IPS-15b (cell line): ENCODE measurements around the gene TWSG1.
"Not testable (repeated sequence)": the region's sequence is repeated elsewhere in the genome, so short reads cannot be mapped to it uniquely, and the experiment has no call there.

Source experiments
- H3K27me3 ChIP-seq: one replicate; pipeline ENCODE4 v1.6.1; 2013; ENCODE audit warnings: low read length; ENCODE audit not compliant: control insufficient read depth, insufficient read depth
- H3K36me3 ChIP-seq: one replicate; pipeline ENCODE4 v1.6.1; 2013; ENCODE audit warnings: low read length; ENCODE audit not compliant: control insufficient read depth, insufficient read depth
- H3K4me1 ChIP-seq: one replicate; pipeline ENCODE4 v1.6.1; 2013; ENCODE audit warnings: mild to moderate bottlenecking, low read length; ENCODE audit not compliant: control insufficient read depth, insufficient read depth
- H3K4me3 ChIP-seq: one replicate; pipeline ENCODE4 v1.5.1; 2013; ENCODE audit warnings: low read depth, low read length
- H3K9ac ChIP-seq: one replicate; pipeline ENCODE4 v1.6.1; 2013; ENCODE audit warnings: low read depth, mild to moderate bottlenecking, low read length
- H3K9me3 ChIP-seq: one replicate; pipeline ENCODE4 v1.6.1; 2013; ENCODE audit warnings: mild to moderate bottlenecking, low read length; ENCODE audit not compliant: control insufficient read depth, insufficient read depth

The TWSG1 gene

DNA sequence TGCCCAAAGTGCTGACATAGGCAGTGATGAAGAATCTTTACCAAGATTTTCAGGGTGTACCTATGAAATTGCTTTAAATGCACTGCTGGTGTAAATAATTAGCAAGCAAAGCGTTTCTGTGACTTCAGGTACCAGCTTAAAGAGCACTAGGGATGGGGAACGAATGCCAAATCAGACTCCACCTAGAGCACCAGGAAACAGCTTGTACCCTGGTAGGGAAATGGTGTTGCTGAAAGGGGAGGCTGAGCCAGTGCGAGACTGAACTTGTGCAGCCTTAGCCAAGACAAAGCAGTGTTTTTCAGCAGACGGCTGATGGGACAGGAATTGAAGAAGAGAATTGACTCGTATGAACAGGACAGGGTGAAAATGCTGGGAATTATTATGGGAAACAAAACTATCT, 65.6 kb downstream of the TWSG1 start:
- no peak overlapping the region for H3K4me3 ChIP-seq
- no peaks in the 10 kb centered on the region for H3K36me3 ChIP-seq
- no peaks in the 10 kb centered on the region for H3K4me1 ChIP-seq
- no peaks in the 10 kb centered on the region for H3K9me3 ChIP-seq
- H3K27me3 ChIP-seq: no peaks in the 10 kb centered on the region
- H3K9ac ChIP-seq: no peak overlapping the region

DNA sequence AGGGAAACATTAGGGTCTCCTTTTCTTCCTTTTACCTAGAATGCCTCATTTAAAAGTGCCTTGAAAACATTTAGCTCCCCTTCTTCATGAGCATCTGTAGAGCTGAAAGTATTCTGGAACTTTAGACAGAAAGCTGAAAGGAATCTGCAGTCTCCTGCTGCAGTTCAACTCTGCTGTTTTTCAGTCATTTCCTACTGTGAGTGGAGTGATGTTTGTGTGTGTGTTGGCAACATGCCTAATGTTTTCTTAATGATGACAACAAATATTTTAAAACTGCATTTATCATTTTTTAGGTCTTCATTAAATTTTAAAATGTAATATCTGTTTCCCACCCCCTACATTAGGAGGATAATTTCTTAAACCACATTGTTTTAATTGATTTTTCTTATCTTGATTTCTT, 66.6 kb downstream of the TWSG1 start:
- no peaks in the 10 kb centered on the region for H3K4me1 ChIP-seq
- no peak overlapping the region for H3K4me3 ChIP-seq
- H3K9ac ChIP-seq: no peak overlapping the region

DNA sequence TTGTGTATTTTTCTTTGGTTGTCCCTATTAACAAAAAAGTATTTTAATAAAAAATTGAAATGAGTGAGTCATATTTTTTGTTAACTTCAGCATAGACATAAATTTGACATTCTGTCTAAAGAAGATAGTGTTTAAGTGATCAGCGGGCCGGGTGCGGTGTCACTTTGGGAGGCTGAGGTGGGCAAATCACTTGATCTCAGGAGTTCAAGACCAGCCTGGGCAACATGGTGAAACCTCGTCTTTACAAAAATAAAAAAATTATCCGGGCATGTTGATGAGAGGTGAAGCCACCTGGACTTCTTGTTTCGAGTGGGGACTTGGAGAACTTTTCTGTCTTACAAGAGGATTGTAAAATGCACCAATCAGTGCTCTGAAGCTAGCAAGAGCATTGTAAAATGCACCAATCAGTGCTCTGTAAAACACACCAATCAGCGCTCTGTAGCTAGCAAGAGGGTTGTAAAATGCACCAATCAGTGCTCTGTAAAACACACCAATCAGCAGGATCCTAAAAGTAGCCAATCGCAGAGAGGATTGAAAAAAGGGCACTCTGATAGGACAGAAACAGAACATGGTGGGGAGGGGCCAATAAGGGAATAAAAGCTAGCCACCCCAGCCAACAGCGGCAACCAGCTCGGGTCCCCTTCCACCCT, 67.9 kb downstream of the TWSG1 start:
- H3K9me3 ChIP-seq, H3K27me3 ChIP-seq, H3K9ac ChIP-seq, H3K36me3 ChIP-seq, H3K4me3 ChIP-seq, H3K4me1 ChIP-seq: not testable (repeated sequence)

More for the DNA sequence above, 66.6 kb downstream of the TWSG1 start:
- Histone ChIP-seq H3K36me3 (no peaks in the 10 kb centered on the region), H3K9me3 (no peaks in the 10 kb centered on the region), H3K27me3 (no peaks in the 10 kb centered on the region)

DNA sequence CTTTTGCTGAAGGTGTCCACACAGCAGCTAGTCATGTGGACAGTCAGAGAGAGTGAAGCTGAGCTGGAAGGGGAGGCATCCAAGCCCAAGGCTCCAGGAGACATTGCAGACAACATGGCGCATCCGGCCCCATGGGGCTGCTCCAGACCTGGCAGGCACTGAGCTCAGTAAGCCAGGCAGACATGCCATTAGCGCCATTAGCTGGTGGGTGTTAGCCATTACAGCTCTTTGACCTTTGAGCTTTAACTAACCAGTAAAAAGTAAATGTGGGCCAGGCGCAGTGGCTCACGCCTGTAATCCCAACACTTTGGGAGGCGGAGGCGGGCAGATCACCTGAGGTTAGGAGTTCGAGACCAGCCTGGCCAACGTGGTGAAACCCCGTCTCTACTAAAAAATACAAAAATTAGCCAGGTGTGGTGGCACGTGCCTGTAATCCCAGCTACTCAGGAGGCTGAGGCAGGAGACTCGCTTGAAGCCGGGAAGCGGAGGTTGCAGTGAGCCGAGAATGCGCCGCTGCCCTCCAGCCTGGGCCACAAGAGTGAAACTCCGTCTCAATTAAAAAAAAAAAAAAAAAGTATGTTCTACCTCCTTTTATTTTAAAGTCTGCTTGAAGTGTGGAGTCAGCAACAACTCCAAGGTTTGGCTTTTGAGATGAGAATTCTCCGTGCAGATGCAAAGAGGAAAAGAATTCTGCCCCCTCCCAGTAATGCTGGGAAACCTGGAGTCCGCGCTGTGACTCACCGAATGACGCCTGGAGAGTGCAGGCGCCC, 69.4 kb downstream of the TWSG1 start:
- H3K4me3 ChIP-seq: no peak overlapping the region
- H3K9ac ChIP-seq: no peak overlapping the region
- H3K27me3 ChIP-seq: no peaks in the 10 kb centered on the region
- H3K4me1 ChIP-seq: no peaks in the 10 kb centered on the region
- H3K9me3 ChIP-seq: no peaks in the 10 kb centered on the region
- H3K36me3 ChIP-seq: no peaks in the 10 kb centered on the region

DNA sequence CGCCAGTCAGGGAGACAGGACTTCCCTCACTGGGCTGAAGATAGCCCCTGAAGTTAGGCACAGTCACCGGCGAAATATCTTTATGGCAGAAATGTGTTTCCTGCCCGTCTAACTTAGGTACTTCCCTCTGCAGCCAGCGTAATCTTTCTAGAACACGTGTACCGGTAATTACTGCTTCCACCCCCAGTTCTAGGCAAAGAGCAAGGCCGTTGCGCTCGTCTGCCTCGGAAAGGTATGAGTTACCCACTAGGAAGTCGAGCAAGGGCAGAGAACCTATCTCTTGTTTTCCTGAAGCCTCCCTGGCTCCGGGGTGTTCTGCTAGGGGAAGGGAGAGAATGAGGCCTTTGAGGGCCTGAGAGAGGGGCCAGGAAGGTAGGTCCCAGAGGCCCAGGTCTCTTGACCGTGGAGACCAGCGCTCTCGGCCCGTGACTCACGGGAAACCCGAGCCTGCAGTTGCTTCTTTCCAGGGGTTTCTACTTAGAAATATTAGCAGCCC, 70.0 kb downstream of the TWSG1 start:
- no peaks in the 10 kb centered on the region for H3K27me3 ChIP-seq
- H3K36me3 ChIP-seq: no peaks in the 10 kb centered on the region
- no peak overlapping the region for H3K4me3 ChIP-seq
- H3K9me3 ChIP-seq: no peaks in the 10 kb centered on the region
- no peaks in the 10 kb centered on the region for H3K4me1 ChIP-seq
- no peak overlapping the region for H3K9ac ChIP-seq

DNA sequence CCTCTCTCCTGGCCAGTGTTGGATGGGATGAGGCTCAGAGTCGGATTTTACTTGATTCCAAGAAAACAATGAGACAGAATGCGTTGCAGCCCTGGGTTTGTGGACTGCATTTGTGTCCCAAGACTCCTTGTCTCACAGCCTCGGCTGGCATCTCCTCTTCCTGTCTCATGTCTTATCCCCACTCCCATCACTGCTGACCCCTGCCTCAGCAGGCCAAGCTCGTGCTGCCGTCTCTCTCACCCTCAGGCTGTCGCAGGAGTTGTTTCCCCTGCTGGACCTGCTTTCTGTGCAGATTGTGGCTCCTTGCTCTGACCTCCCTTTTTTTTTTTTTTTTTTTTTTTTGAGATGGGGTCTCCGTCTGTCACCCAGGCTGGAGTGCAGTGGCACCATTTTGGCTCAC, 70.6 kb downstream of the TWSG1 start:
- no peaks in the 10 kb centered on the region for H3K36me3 ChIP-seq
- no peak overlapping the region for H3K9ac ChIP-seq
- H3K4me3 ChIP-seq: no peak overlapping the region

DNA sequence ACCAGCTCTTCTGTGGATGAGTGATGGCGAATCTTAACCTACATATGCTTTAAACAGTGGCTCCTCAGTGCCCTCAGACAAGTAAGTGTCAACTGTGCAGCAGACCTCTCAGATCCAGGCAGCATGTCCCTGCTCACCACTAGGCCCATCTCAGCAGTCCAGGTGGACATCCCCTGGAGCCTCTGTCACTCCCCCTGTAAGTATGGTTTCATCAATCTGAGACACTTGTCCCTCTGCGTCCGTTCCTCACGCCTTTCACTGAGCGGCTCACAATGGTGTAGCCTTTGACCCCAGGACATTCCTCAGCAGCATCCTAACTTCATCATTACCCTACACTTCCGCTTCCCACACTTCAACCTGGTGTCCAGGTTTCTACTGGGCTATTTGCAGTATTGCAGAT, 71.4 kb downstream of the TWSG1 start:
- Histone ChIP-seq H3K4me3 (no peak overlapping the region), H3K36me3 (no peaks in the 10 kb centered on the region), H3K9ac (no peak overlapping the region), H3K27me3 (no peaks in the 10 kb centered on the region), H3K9me3 (peaks cover 4% of the 10 kb centered on the region), H3K4me1 (no peaks in the 10 kb centered on the region)

More for the DNA sequence above, 70.6 kb downstream of the TWSG1 start:
- H3K9me3 ChIP-seq: no peaks in the 10 kb centered on the region
- no peaks in the 10 kb centered on the region for H3K4me1 ChIP-seq
- H3K27me3 ChIP-seq: no peaks in the 10 kb centered on the region

DNA sequence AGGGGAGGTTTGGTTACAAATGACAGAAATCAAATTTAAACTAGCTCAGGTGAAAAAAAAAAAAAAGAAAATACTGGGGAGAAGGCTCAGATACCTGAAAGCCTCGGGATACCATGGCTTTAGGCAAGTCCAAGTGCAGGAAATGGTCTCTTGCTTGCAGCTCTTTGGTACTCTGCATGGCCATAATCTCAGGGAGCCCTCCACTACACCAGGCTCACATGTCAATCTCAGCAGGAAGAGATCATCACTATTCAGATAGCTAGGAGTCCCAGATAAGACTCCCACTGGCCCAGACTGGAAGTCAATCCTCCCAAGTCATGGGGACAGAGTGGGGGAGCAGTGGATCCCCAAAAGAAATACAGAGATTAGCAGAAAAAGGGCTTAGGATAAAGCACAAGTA, 75.9 kb downstream of the TWSG1 start:
- peaks cover 4% of the 10 kb centered on the region for H3K9me3 ChIP-seq
- no peaks in the 10 kb centered on the region for H3K36me3 ChIP-seq
- no peaks in the 10 kb centered on the region for H3K4me1 ChIP-seq
- H3K9ac ChIP-seq: no peak overlapping the region
- no peak overlapping the region for H3K4me3 ChIP-seq
- no peaks in the 10 kb centered on the region for H3K27me3 ChIP-seq

DNA sequence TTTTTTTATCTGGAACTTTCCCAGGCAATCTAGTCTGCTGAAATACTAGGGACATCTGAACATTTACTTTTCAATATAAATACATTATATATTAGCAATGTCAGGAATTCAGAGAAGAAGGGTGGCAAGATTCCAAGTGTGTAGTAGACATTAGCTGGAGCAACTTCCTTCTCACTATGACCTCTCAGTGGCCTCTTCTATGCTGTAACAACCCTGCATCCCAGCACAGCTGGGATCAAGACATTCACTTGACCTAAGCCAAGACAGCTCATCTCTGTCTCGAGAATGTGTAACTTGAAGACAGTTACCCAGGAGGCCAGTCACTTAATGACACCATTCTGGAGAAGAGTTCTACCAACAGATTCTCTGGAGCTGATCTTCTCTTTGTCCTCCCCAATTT, 79.0 kb downstream of the TWSG1 start:
- Histone ChIP-seq H3K9me3 (peaks cover 4% of the 10 kb centered on the region), H3K9ac (no peak overlapping the region), H3K4me3 (no peak overlapping the region), H3K27me3 (no peaks in the 10 kb centered on the region), H3K4me1 (no peaks in the 10 kb centered on the region), H3K36me3 (no peaks in the 10 kb centered on the region)

DNA sequence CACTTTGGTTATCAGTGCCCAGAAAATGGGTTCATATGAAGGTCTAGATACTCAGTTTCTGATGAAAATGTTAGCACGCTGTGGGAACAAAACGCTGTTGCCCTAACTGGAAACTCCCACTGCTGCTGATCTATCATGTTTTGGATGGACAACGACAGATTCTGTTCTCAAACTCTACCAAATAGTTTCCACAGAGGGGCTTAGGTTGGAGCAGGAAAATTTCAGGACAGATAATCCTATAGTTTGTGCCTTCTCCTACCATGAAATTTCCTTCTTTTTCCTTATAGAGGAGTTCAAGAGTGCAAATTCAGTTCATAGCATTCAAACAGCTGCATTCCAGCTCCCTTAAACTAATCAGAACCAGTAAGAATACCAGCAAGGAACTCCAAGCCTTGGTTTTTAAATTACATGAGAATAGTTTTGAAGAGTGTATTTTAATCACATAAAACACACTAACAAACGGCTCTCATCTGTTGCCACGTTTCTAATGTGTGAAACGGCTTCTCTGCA, 82.0 kb downstream of the TWSG1 start:
- Histone ChIP-seq H3K4me1 (no peaks in the 10 kb centered on the region), H3K36me3 (no peaks in the 10 kb centered on the region), H3K9ac (no peak overlapping the region), H3K9me3 (no peaks in the 10 kb centered on the region), H3K4me3 (no peak overlapping the region), H3K27me3 (no peaks in the 10 kb centered on the region)

DNA sequence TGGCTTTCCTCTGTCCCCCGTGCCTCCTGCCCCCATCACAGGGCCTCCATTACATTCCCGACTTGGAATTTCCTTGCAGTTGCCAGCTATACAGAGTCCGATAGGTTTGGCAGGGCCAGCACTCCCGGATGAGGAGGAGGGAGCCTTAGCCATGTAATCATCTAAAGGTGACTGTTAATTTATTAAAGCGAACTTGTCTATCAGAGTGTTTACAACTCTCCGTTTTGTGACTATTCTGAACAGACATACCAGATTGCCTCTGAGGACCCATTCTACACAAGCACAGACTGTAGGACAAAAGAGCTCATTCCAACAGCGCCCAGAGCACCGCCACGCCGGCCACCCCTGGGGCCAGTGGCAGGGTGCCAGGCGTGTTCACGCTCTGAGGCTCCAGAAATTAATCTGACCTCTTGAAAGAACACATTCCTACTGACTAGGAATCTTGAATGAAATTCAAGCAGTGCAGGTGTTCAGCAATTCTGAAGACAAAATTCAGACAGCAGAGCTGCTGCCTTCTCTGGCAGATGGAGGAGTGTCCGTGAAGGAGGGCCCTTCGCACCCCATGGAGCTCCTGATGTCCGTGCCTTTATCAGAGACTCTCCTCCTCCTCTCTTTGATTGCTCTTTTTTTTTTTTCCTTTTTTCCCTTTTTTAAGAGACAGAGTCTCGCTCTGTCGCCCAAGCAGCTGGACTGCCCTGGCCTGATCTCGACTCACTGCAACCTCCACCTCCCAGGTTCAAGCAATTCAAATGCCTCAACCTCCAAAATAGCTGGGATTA, 82.7 kb downstream of the TWSG1 start:
- Histone ChIP-seq H3K9ac (no peak overlapping the region), H3K9me3 (no peaks in the 10 kb centered on the region), H3K36me3 (no peaks in the 10 kb centered on the region), H3K4me3 (no peak overlapping the region), H3K4me1 (no peaks in the 10 kb centered on the region), H3K27me3 (no peaks in the 10 kb centered on the region)
